HUES6 (cell line): ENCODE data around the gene LSMEM2.
A peak's percentile ranks its signal among the peaks of the same experiment; 100 is the strongest.

ENCODE experiments used
- H3K27ac ChIP-seq: 2 replicates; pipeline ENCODE4 v1.7.0; 2013; ENCODE audit warnings: low read depth, mild to moderate bottlenecking, low read length, inconsistent platforms
- H3K27me3 ChIP-seq: 2 replicates; pipeline ENCODE4 v1.6.1; 2013; ENCODE audit warnings: low read length; ENCODE audit not compliant: control insufficient read depth, insufficient read depth
- H3K36me3 ChIP-seq: 2 replicates; pipeline ENCODE4 v1.6.1; 2013; ENCODE audit warnings: low read length; ENCODE audit not compliant: control insufficient read depth, insufficient read depth
- H3K4me1 ChIP-seq: 2 replicates; pipeline ENCODE4 v1.6.1; 2013; ENCODE audit warnings: low read length; ENCODE audit not compliant: control insufficient read depth, insufficient read depth
- H3K4me3 ChIP-seq: 2 replicates; pipeline ENCODE4 v1.5.1; 2013; ENCODE audit warnings: low read depth, low read length
- H3K9ac ChIP-seq: one replicate; pipeline ENCODE4 v1.6.1; 2013; ENCODE audit warnings: mild to moderate bottlenecking, low read length
- H3K9me3 ChIP-seq: 2 replicates; pipeline ENCODE4 v1.6.1; 2013; ENCODE audit warnings: low read depth, low read length; ENCODE audit not compliant: control insufficient read depth, insufficient read depth

The LSMEM2 gene

DNA sequence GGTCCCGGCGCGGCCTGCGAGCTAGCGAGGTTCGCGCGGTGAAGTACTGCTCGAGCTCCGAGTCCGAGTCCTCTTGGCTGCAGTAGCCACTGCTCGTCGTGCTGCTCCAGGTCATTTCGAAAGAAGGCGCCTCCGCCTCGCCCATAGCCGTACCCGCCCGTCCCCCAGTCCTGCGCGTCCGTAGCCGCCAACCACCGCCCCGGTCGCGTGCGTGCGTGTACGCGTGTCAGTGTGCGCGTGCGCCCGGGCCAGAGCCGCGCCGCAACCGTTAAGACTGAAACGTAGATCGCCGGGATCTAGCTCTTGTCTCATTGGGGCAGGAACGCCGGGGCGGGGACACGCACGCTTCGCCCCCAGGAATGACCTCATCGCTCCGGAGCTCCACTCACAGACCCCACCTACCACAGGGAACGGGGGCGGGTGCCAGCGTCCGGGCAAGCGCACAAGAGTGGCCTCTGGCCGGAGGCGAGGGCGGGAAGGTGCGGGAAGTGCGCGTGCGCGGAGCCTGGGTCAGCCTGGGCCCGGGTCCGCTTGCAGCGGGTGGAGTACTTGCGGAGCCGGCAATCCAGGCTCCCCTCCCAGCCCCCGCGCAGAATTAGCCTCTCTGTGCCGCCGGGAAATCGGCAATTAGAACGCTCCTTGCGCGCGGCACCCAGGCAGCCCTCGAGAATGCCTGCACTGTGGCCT lies 58.4 kb downstream of the LSMEM2 start:
- peak overlapping the region; percentile 89 for H3K4me3 ChIP-seq

More for the DNA sequence above, 58.4 kb downstream of the LSMEM2 start:
- peaks cover 8% of the 10 kb centered on the region for H3K36me3 ChIP-seq
- peak overlapping the region; percentile 90 for H3K27ac ChIP-seq
- H3K9me3 ChIP-seq, result no peaks in the 10 kb centered on the region
- peaks cover 35% of the 10 kb centered on the region for H3K4me1 ChIP-seq
- H3K9ac ChIP-seq, result peak overlapping the region; percentile 95
- peaks cover 39% of the 10 kb centered on the region for H3K27me3 ChIP-seq
